DOHH2 (cell line): ENCODE data around the gene SETD3.

ENCODE experiments used
- CTCF ChIP-seq: fragments of 200-600 bp; sonication (generic); IDR thresholded peaks from one replicate; pipeline ENCODE4 v1.5.1; 2014; ENCODE audit warnings: antibody characterized with exemption, mild to moderate bottlenecking, low read depth, low read length; ENCODE audit not compliant: poor library complexity, severe bottlenecking
- EZH2phosphoT487 ChIP-seq: fragments of 200-600 bp; sonication (generic); IDR thresholded peaks from 2 replicates; pipeline ENCODE4 v1.6.1; 2017; ENCODE audit warnings: borderline replicate concordance, mild to moderate bottlenecking, antibody characterized with exemption, low read length, moderate library complexity, mixed read lengths

GRCh38 chr14:99410019-99410418, 70.6 kb downstream of the SETD3 start:
- TF ChIP-seq EZH2phosphoT487 (no peak), CTCF (no peak)
